ENCODE data around the gene RBM39. TPM values are rescaled to one million over a fixed set of nuclear protein-coding genes. Genes with fewer than 3 reads are reported as not detected.
"Not testable (repeated sequence)": the region's sequence is repeated elsewhere in the genome, so short reads cannot be mapped to it uniquely, and the experiment has no call there.

RBM39 gene
- total RNA-seq, 1 donor from 2014 or later = 488 TPM

GRCh38 chr20:35771367-35771688 lies 29.3 kb upstream of the RBM39 start:
- no peaks in the 10 kb centered on the region for H3K27me3 Mint-ChIP-seq (ENCODE audit: low read depth)
- TF ChIP-seq CTCF (IDR thresholded peaks at IDR 0.05; ENCODE audit: unreplicated experiment) = no peak
- DNase-seq (ENCODE audit: low spot score in 2 of 2, unreplicated experiment in 2 of 2) = no peak
- H3K9me3 Mint-ChIP-seq = peaks cover 6% of the 10 kb centered on the region
- H3K4me3 Mint-ChIP-seq = peak overlapping the region; percentile 66
- H3K36me3 Mint-ChIP-seq = peaks cover 6% of the 10 kb centered on the region
- peak overlapping the region; percentile 88 for H3K27ac Mint-ChIP-seq
- H3K4me1 Mint-ChIP-seq = peaks cover 43% of the 10 kb centered on the region

- Mint-ChIP-seq H3K9me3 (peaks cover 6% of the 10 kb centered on the region), H3K4me3 (no peak overlapping the region), H3K4me1 (peaks cover 35% of the 10 kb centered on the region), H3K27ac (peak overlapping the region; percentile 87), H3K27me3 (ENCODE audit: low read depth) (no peaks in the 10 kb centered on the region), H3K36me3 (no peaks in the 10 kb centered on the region)
- DNase-seq (ENCODE audit: low spot score in 2 of 2, unreplicated experiment in 2 of 2) = peak in 1 of 2 experiments; percentile 49
- TF ChIP-seq CTCF (IDR thresholded peaks at IDR 0.05; ENCODE audit: unreplicated experiment) = no peak
Measured at GRCh38 chr20:35768731-35769664, 26.9 kb upstream of the RBM39 start.

- no peak for TF ChIP-seq CTCF (IDR thresholded peaks at IDR 0.05; ENCODE audit: unreplicated experiment)
- Mint-ChIP-seq H3K27me3 (ENCODE audit: low read depth) (no peaks in the 10 kb centered on the region), H3K36me3 (no peaks in the 10 kb centered on the region), H3K27ac (peak overlapping the region; percentile 87), H3K9me3 (peaks cover 6% of the 10 kb centered on the region), H3K4me1 (peaks cover 23% of the 10 kb centered on the region), H3K4me3 (no peak overlapping the region)
- DNase-seq (ENCODE audit: low spot score in 2 of 2, unreplicated experiment in 2 of 2) = no peak
Measured at GRCh38 chr20:35767683-35768481, 25.8 kb upstream of the RBM39 start.

- Mint-ChIP-seq H3K36me3 (no peaks in the 10 kb centered on the region), H3K27me3 (ENCODE audit: low read depth) (no peaks in the 10 kb centered on the region), H3K4me3 (no peak overlapping the region), H3K27ac (no peak overlapping the region), H3K4me1 (peaks cover 19% of the 10 kb centered on the region), H3K9me3 (peaks cover 6% of the 10 kb centered on the region)
- no peak for DNase-seq (ENCODE audit: low spot score in 2 of 2, unreplicated experiment in 2 of 2)
- no peak for TF ChIP-seq CTCF (IDR thresholded peaks at IDR 0.05; ENCODE audit: unreplicated experiment)
Measured at GRCh38 chr20:35766843-35767242, 24.8 kb upstream of the RBM39 start.

- not testable (repeated sequence) for DNase-seq (ENCODE audit: low spot score in 2 of 2, unreplicated experiment in 2 of 2); H3K27ac Mint-ChIP-seq; H3K4me3 Mint-ChIP-seq; H3K27me3 Mint-ChIP-seq (ENCODE audit: low read depth); H3K9me3 Mint-ChIP-seq; H3K36me3 Mint-ChIP-seq
- peaks cover 12% of the 10 kb centered on the region for H3K4me1 Mint-ChIP-seq
Measured at GRCh38 chr20:35764936-35765335, 22.9 kb upstream of the RBM39 start.

GRCh38 chr20:35762461-35762860 lies 20.4 kb upstream of the RBM39 start:
- no peak for TF ChIP-seq CTCF (IDR thresholded peaks at IDR 0.05; ENCODE audit: unreplicated experiment)
- H3K27ac Mint-ChIP-seq = no peak overlapping the region

GRCh38 chr20:35761548-35761947 lies 19.5 kb upstream of the RBM39 start:
- not testable (repeated sequence) for H3K27me3 Mint-ChIP-seq (ENCODE audit: low read depth); H3K9me3 Mint-ChIP-seq; H3K4me1 Mint-ChIP-seq; H3K27ac Mint-ChIP-seq; DNase-seq (ENCODE audit: low spot score in 2 of 2, unreplicated experiment in 2 of 2); H3K4me3 Mint-ChIP-seq; H3K36me3 Mint-ChIP-seq

More at GRCh38 chr20:35762461-35762860, 20.4 kb upstream of the RBM39 start:
- H3K36me3 Mint-ChIP-seq = no peaks in the 10 kb centered on the region
- no peaks in the 10 kb centered on the region for H3K4me1 Mint-ChIP-seq
- H3K27me3 Mint-ChIP-seq (ENCODE audit: low read depth) = no peaks in the 10 kb centered on the region
- H3K4me3 Mint-ChIP-seq = no peak overlapping the region
- no peak for DNase-seq (ENCODE audit: low spot score in 2 of 2, unreplicated experiment in 2 of 2)
- no peaks in the 10 kb centered on the region for H3K9me3 Mint-ChIP-seq

Data from mesothelial cell of epicardium (in vitro differentiated cells).